Measurements from ENCODE around the gene CDH20.
"Not testable (repeated sequence)": the region's sequence is repeated elsewhere in the genome, so short reads cannot be mapped to it uniquely, and the experiment has no call there.

The CDH20 gene

DNA sequence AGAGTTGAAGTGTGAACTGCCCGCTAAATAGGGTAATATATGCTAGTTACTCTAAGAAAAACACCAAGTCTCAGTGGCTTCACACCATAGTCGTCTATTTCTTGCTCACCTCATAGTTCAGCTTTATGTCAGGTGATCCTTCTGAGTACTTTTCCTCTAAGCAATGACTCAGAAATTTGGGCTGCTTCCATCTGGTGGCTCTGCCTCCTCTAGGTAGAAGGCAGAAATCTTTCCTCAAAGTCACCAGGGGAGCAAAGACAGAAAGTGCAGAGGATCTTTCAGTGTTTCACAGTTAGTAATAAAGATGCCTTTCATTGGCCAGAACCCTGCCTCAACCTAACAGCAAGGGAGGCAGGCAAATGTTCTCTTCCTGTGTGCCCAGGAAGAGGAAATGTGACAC lies 17.3 kb downstream of the CDH20 start:
- no peak for FAIRE-seq

DNA sequence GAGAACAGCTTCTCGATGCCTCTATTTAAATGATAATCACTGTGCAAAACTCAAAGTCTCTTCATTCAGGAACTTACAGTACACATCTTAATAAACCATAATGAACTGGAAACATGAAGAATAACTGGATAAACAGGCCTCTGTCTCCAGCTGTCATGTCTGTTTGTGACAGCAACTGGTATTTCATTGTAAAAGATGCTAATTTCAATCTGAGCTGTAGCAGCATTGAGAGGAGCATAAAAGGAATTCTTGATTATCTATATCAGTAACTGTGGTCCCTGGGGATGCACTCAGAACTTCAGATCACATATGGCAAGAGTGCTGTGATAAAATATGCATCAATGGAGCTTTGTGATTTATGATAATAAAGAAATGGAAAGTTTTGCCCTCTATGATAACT lies 18.8 kb downstream of the CDH20 start:
- FAIRE-seq = no peak

DNA sequence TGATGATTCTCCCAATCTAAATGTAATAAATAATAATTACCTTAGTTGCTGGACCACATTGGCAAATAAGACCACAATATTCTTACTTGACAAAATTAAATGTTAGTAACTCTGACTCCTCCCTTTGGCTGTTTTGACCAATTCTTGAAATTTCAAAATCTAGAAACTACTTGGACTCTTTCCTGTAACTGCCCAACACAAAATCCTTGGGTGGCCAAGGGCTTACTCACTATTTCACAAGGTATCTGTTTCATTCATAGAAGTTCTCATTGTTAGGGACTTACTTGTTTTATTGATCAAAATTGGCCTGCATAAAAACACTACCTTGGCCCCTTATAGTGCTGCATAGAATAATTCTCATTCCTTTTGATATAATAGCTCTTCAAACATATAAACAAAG lies 19.4 kb downstream of the CDH20 start:
- FAIRE-seq = no peak

DNA sequence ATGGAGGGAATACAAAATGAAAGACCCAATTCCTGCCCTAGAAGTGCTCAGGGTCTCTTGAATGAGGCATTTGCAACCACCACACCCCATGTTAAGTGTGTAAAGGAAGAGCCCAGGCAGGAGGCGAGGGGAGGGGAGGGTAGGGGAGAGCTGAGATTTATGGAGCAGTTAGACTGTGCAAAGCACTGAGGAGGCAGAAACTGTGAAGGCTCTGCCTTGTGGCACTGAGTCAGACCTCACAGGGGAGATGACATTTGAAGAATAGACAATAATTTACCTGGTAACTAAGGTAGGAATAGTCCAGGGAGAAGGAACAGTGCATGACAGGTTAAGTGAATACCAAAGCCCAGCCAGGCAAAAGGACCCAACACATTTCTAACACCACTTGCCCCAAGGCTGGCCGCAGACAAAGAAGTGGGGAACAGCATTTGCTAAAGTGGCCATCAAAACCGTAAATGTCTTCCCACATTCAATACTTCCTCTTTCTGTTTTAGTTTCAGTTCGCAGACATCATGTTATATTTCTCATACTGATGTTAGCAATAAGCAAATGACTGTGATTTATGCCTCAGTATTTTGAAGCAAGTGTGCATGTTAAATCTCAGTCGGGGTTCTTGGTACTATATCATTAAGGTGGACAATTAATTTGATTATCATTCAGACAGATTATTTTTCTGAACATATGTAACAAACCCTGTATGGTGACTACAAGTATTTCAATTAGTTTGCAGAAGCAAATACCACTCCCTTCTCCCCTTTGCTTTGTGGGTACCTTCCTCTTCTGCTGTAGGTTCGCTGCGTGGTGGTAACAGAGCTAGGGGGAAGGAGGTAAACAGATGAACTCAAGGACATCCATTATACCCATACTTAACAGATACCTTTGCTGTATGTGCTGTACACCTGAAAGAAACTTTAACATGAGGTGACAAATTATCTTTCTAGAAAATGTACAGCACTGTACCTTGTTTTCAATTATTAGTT lies 27.5 kb downstream of the CDH20 start:
- no peak for FAIRE-seq

DNA sequence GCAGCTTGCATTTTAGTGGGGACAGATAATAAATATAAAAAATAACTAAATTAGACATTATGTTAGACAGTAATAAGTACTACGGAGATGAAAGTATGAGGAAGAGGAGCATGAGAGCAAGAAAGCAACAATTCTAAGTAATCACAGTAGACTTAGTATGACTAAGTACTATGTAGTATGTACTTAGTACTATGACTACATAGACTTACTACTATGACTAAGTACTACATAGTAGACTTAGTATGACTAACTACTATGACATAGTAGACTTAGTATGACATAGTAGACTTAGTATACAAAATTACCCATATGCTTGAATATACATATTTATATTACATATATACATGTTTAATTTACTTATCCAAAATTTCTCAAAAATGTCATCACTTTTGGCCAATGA lies 29.3 kb downstream of the CDH20 start:
- FAIRE-seq = no peak

DNA sequence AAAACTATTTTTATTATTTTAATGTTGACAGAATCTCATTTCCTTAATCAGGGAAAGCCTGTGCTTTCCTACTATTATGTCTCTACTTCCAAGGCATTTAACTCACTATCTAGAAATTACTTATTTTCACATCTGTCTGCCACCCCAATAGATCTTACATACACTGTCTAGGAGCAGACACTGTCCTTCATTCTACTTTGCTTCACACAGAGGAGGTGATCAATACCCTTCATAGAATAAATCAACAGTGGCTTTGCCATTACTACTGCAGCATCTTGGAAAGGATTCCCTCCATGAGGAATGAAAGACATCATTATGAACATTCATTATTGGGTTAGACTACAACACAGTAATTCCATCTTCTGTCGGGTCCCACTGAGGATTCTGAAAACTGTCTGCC lies 31.7 kb downstream of the CDH20 start:
- no peak for FAIRE-seq

DNA sequence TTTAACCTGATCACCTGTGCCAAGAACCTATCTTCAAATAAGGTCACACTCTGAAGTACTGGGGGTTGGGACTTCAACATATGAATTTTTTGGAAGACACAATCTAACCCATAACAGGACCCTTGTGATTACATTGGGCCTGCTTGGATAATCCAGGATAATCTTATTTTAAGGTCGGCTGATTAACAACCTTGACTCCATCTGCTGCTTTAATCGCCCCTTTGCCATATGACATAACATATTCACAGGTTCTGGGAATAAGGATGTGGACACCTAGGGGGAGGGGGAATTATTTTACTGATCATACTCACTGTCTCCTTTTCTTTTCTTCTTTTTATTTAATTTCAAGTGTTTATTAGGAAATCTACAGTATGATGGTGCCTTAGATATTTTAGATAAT lies 34.8 kb downstream of the CDH20 start:
- FAIRE-seq = no peak

DNA sequence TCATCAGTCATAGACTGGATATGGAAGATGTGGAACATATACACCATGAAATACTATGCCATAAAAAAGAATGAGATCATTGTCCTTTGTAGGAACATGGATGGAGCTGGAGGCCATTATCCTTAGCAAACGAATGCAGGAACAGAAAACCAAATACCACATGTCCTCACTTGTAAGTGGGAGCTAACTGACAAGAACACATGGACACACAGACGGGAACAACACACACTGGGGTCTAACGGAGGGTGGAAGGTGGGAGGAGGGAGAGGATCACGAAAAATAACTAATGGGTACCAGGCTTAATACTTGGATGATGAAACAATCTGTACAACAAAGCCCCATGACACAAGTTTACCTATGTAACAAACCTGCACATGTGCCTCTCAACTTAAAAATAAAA lies 36.4 kb downstream of the CDH20 start:
- FAIRE-seq = not testable (repeated sequence)

DNA sequence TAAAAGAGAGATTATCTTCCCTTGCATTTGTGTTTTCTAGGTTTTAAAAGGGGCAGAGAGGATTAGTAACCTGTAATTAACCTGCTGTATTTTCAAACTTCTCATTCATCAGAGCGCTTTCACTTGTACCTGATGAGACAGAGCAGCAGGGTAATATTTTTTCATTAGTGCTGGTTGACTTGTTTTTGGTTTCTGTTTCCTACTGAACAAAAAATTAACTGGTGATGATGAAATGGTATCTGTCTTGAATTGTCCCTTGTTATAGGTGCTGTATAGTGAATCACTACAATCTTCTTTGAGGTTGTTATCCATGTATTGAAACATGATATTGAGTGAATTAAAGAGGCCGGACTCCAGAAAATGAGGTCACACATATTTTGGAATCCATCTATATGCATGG lies 37.9 kb downstream of the CDH20 start:
- FAIRE-seq = no peak

DNA sequence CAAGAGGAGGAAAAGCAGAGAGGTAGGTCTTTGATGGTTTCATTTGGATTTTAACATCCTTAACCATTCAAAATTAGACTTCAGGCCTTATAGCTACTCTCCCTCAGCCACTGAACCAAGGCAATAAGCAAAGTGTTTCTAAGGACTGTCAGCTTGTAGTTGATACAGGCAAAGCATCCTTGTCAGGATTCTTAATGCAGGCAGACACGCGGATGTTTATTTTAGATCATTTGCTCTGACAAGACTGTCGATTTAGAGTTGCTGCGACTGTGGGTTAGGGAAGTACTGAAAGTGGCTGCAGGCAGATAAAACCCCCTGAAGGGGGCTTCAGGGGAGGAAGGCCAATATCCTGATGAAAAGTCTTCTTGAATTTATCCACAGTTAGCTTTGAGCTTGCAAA lies 46.6 kb downstream of the CDH20 start:
- no peak for FAIRE-seq

DNA sequence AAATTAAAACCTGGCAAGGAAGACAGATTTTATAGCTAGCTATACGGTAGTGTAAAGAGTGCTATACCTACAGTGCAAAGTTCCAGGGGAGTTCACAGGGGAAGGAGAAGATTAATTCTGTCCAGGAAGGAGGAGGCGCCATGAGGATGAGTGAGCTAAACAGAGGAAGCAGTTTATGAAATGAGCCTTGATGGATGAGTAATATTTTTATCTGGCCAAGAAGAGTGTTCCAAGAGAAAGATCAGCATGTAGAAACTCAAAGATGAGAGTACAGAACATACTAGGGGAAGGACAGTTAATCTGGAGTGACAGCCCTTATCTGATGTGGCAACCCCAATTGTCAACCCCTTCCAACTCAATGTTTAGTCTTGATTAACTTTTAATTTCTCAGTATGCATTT lies 54.8 kb downstream of the CDH20 start:
- no peak for FAIRE-seq

DNA sequence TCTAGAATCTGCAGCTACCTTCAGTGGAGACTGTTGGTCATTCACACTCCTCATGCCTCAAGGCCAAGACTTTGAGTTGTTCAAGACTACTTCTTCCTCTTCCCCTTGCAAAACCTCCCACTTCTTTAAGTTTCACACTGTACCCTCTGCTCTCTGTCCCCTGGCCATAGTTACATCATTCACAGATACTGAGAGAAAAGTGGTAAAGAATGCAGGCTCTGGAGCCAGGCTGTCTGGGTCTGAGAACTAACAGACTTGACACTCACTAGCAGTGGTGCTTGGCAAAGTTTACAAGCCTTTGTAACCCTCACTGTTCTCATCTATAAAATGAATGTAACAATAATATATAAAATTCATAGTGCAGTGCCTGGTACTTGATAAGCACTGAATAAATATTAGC lies 61.8 kb downstream of the CDH20 start:
- FAIRE-seq = no peak

DNA sequence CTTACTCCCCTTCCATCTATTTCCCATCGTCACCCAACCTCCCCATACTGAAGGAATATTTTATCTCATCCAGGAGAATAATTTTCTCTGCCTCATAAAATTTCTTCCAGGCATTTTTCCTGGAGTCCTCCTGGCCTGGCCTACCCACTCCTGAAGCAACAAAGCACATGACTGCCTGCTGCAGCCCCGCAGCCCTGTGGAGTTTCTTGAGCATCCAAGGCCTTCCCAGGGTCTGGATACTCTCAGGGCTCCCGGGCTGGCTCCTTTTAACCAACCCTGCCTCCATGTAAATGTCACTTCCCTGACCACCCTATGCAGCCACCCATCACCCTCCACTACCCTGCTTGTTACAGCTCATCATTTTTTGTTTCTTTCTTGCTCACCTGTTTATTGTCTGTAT lies 64.0 kb downstream of the CDH20 start:
- no peak for FAIRE-seq

DNA sequence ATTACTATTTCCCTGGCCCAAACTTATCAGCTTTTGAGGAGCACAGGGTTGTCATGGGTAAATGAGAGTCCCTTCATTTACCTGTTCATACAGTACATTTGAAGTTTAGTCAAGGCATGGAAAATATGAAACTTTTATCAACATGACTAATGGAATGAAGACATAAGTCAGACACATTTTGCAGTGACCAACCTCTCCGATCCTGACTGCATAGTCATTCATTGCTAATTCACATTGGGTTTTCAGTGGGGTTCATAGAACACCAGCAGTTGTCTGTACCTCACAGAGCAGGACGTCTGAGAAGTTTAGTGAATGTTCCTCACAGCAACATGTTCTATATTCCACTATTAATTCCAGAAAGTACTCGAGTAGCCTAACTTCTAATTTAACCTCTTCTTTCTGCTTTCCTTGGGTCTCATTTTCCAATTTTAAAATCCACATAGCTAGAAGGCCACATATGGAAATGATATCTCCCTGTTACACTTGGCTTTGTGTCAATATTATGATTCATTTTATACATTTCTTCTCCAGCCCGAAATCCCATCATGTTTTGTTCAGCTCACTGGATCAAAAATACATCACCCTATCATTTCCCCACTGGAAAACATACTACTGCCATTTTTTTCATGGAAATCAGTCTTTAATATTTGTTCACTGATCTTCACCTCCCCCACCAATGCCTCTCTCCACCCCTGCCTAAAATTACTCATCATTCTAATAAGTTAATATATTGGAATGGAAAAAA lies 65.9 kb downstream of the CDH20 start:
- FAIRE-seq = no peak

DNA sequence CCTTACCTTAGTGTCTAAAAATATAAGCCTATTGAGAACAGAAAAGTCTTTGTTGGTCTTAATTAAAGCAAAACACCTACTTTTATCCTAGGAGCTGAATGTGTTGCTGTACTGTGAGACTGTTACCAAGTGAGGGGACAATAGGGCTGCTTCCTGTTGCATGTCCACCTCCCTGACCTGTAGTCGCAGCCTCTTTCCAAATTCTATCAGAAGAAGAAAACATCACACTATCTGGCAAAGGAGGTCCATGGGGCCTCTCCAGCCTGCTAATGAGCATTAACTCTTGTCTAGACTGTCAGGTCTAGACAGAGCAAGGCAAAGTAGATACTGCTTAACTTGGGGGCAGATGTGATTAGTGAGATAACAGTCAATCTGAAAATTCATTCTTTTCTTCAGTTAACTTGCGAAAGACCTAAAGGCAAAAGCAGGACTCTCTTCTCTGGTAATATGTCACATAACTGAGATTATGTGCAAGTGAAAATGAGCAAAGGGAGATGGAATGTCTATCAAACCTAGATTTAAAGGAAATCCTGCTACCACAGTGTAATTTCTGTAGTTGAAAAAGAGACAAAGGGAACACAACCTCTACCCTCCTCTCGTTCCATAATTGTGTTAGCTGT lies 66.9 kb downstream of the CDH20 start:
- no peak for FAIRE-seq

DNA sequence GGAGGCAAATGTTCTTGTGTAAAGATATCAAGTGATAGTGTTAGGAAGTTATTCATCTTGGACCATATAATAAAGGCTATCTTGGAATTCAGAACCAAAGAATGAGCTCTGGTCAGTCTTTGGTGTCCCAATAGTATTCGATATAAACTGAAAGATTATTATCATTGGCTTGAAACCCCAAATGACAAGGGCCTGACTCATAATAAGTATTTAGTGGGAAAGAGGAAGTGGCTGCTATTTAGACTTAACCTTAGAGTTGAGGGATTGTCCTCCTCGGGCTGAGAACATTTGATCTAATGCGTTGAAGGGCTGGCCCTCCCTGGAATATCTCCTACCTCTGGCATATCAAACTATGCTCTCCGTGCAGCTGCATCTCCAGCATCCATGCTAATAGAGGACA lies 67.5 kb downstream of the CDH20 start:
- no peak for FAIRE-seq

DNA sequence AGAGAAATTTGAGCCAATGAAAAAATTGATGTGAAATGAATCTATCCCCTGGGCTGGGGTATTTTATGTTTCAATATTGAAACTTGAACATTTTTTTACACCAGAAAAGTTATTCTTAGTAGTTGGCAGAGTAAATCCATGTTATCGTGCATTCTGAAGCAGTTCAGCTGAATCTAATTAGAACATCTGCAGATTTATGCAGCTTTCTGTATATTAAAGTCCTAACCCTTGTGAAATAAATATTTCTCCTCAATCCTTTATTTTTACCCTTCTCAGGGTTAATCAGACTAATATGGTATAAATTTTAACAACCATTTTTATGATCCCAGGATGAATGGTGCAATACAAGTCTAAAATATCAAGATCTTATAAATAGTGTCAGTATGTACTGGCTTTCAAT lies 69.5 kb downstream of the CDH20 start:
- no peak for FAIRE-seq

DNA sequence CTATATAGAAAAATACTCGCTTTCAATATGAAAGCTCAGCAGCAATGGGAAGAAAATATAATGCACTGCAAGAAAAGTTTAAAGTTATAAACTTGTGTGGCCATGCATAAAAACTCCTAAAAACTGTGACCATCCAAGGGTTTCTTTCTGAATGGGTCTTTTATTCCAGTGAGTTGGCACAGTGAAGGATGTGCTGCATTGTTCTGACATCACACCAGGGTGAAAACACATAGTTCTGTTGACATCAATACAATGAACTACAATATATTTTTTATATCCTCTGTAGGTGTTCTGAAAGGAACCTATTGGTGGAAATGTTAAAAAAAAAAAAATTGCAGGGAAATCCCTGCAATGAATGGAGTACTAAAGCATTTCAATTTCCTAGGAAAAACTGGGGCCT lies 80.2 kb downstream of the CDH20 start:
- no peak for FAIRE-seq

DNA sequence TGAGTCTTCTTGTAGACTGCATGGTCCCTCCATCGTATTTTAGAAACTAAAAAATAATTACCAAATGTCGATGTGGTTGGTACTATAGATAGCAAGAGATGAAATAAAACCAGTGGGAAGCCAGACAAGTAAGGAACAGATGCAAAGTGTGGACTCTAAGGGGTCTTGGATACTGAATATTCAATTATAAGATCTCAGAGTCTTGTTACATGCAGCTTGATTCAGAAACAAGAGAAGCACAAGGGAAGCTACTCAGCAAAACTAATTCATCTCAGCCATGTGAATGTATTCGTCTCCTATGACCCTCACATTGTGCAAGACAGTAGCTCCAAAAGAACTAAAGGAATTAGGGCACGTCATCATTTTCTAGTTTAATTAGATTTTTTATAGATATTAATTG lies 80.9 kb downstream of the CDH20 start:
- FAIRE-seq = no peak

DNA sequence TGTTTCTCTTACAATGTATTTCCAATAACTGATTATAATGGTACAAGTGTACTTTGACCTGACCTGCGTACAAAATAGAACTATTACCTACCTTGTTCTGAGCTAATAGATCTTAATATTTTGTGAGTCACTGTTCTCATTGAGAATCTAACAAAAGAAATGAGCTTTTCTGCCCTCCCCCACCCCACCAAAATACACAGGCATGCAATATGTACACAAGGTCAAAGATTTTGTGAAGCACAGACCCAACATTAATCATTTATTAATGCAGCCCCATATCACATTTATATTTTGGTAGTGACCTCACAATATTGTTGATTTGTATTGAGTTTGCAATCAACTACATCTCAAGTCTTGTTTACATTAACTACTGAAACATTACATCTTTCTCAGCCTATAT lies 86.5 kb downstream of the CDH20 start:
- no peak for FAIRE-seq

DNA sequence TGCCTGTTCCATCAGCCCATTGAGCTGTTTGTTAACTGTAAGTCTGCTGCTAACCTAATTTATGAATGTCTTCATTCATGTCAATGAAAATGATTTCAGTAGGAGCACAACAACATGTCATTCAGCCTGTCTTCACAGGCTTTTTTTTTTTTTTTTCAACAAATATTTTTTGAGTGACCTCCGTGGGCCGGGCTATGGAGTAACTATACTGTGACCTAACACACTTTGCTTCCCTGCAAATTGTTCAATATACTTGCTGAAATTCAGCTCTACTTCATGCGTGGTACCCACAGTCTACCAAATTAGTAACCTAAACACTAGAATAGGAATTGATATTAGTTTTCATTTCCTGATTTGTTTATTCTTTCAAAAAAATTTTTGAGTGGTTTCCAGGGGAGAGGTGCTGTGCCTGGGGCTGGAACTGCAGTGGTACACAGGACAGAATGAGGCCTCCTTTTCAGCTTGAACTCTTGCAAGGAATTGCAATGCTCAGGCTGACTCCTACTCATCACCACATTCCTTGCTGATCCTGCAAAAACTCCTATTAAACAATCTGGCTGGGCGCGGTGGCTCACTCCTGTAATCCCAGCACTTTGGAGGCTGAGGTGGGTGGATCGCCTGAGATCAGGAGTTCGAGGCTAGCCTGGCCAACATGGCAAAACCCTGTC lies 87.1 kb downstream of the CDH20 start:
- no peak for FAIRE-seq

DNA sequence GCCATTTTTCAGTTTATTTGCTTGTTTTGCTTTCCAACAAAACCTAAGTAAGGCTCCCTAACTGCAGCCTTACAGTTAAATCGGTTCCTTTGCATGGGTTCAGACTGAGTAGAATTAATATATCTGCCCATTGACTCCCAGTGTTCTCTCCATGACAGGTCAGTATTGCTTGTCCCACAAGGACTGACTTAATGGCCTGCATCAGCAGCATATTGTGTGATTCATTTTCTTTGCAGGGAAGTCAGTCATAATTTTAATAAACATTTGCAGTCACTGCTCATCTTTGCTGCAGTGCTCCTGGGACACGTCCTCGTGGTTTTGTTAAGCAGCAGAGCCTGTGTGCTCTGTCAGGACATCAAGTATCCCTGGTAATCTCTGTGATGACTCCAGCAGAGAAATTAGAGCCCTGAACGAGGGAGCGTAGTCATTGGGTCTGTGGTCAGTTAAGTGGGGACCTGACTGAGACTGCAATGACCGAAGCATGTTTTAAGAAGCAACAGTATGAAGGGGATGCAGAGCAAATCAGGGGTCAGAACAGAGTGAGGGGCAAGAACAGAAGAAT lies 93.3 kb downstream of the CDH20 start:
- FAIRE-seq = no peak

DNA sequence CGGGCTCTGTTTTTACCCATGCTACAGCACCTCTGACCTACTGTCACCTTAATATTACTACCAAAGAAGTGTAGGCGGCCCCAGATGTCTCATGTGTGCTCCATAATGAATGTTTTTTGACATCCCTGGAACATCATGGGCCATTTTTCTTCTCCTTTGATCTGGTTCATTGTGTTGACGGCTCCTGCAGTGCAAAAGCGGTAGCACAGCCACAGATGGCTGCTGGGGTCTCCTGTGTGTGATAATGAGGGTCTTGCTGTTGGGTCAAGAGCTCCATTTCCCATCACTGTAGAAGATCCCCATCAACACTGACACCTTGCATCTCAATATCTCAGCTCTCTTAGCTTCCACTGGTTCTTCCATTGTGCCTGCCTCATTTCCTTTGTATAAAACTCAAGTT lies 95.0 kb downstream of the CDH20 start:
- FAIRE-seq = no peak

All from TTC549 (cell line).